ENCODE measurements around the gene CLCN4.

The CLCN4 gene

DNA sequence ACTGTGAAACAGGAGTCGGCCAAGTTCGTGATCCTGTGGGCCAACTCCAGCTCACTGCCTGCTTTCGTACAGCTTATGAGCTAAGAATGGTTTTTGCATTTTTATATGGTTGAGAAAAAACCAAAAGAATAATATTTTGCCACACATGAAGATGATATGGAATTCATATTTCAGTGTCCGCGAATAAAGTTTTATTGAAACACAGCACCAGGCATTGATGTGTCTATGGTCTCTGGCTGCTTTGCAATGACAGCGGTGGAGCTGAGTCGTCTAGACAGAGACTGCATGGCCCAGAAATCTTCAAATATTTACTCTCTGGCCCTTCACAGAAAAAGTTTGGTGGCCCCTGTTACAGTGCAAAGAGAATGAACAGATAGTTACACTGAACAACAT, 20.2 kb downstream of the CLCN4 start:
- CTCF ChIA-PET: interaction anchor here (0.5 to 5.7 kb wide), 3 partner anchors 13 to 1340 kb away, joined by 3 to 33 read pairs (median 4); no protein-coding TSS in a partner anchor
- POLR2A ChIA-PET: no interaction called here
- no peaks in the 10 kb centered on the region for H3K36me3 ChIP-seq (ENCODE audit: control insufficient read depth in 2 of 2, insufficient read depth in 1 of 2, low read length in 2 of 2)
- TF ChIP-seq, protein P1, sequence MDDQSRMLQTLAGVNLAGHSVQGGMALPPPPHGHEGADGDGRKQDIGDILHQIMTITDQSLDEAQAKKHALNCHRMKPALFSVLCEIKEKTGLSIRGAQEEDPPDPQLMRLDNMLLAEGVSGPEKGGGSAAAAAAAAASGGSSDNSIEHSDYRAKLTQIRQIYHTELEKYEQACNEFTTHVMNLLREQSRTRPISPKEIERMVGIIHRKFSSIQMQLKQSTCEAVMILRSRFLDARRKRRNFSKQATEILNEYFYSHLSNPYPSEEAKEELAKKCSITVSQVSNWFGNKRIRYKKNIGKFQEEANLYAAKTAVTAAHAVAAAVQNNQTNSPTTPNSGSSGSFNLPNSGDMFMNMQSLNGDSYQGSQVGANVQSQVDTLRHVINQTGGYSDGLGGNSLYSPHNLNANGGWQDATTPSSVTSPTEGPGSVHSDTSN (CRISPR knock-in tag; IDR thresholded peaks at IDR 0.05): no peak
- no peak for TF ChIP-seq GFI1B (tag by site-specific recombination; IDR thresholded peaks at IDR 0.05)
- TF ChIP-seq ZNF571 (tag by site-specific recombination; IDR thresholded peaks at IDR 0.05): no peak
- no peak for TF ChIP-seq ZSCAN30 (tag by site-specific recombination; IDR thresholded peaks at IDR 0.05)
- TF ChIP-seq, protein P2, sequence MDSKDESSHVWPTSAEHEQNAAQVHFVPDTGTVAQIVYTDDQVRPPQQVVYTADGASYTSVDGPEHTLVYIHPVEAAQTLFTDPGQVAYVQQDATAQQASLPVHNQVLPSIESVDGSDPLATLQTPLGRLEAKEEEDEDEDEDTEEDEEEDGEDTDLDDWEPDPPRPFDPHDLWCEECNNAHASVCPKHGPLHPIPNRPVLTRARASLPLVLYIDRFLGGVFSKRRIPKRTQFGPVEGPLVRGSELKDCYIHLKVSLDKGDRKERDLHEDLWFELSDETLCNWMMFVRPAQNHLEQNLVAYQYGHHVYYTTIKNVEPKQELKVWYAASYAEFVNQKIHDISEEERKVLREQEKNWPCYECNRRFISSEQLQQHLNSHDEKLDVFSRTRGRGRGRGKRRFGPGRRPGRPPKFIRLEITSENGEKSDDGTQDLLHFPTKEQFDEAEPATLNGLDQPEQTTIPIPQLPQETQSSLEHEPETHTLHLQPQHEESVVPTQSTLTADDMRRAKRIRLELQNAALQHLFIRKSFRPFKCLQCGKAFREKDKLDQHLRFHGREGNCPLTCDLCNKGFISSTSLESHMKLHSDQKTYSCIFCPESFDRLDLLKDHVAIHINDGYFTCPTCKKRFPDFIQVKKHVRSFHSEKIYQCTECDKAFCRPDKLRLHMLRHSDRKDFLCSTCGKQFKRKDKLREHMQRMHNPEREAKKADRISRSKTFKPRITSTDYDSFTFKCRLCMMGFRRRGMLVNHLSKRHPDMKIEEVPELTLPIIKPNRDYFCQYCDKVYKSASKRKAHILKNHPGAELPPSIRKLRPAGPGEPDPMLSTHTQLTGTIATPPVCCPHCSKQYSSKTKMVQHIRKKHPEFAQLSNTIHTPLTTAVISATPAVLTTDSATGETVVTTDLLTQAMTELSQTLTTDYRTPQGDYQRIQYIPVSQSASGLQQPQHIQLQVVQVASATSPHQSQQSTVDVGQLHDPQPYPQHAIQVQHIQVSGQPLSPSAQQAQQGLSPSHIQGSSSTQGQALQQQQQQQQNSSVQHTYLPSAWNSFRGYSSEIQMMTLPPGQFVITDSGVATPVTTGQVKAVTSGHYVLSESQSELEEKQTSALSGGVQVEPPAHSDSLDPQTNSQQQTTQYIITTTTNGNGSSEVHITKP (tag by site-specific recombination; IDR thresholded peaks at IDR 0.05): no peak
- no peak for TF ChIP-seq ZNF514 (tag by site-specific recombination; IDR thresholded peaks at IDR 0.05)
- no peak for TF ChIP-seq ZFP41 (tag by site-specific recombination; IDR thresholded peaks at IDR 0.05; ENCODE audit: borderline replicate concordance)
- no peak for TF ChIP-seq ZNF558 (tag by site-specific recombination; IDR thresholded peaks at IDR 0.05)
- no peak for TF ChIP-seq ZFP69B (tag by site-specific recombination; IDR thresholded peaks at IDR 0.05)
- H3K27ac ChIP-seq (ENCODE audit: extremely low read depth, low read depth, low read length): no peak overlapping the region
- no peaks in the 10 kb centered on the region for H3K9me3 ChIP-seq (ENCODE audit: control insufficient read depth, insufficient read depth, low read depth, low read length)
- H3K4me1 ChIP-seq (ENCODE audit: control insufficient read depth, insufficient read depth, low read length): no peaks in the 10 kb centered on the region
- H3K4me3 ChIP-seq (ENCODE audit: low read depth, low read length): no peak overlapping the region

- no peaks in the 10 kb centered on the region for H3K4me1 ChIP-seq (ENCODE audit: control insufficient read depth, insufficient read depth, low read length)
- ChIA-PET POLR2A (no interaction called here), CTCF (interaction anchor here (0.6 to 5.7 kb wide), 2 partner anchors 12 to 1341 kb away, joined by 4 to 33 read pairs; no protein-coding TSS in a partner anchor)
- H3K27ac ChIP-seq (ENCODE audit: extremely low read depth, low read depth, low read length): no peak overlapping the region
- TF ChIP-seq ZNF670 (tag by site-specific recombination; IDR thresholded peaks at IDR 0.05; ENCODE audit: low read depth) (no peak), ZNF558 (tag by site-specific recombination; IDR thresholded peaks at IDR 0.05) (no peak)
- no peaks in the 10 kb centered on the region for H3K9me3 ChIP-seq (ENCODE audit: control insufficient read depth, insufficient read depth, low read depth, low read length)
- H3K4me3 ChIP-seq (ENCODE audit: low read depth, low read length): no peak overlapping the region
- no peaks in the 10 kb centered on the region for H3K36me3 ChIP-seq (ENCODE audit: control insufficient read depth in 2 of 2, insufficient read depth in 1 of 2, low read length in 2 of 2)
Measured at GRCh38 chrX:10177601-10178000, 20.8 kb downstream of the CLCN4 start.

- no peaks in the 10 kb centered on the region for H3K4me1 ChIP-seq (ENCODE audit: control insufficient read depth, insufficient read depth, low read length)
- no peak for TF ChIP-seq ZNF843 (tag by site-specific recombination; IDR thresholded peaks at IDR 0.05)
- TF ChIP-seq ZNF654 (tag by site-specific recombination; IDR thresholded peaks at IDR 0.05; ENCODE audit: low read depth): no peak
- no peak for TF ChIP-seq OVOL3 (tag by site-specific recombination; IDR thresholded peaks at IDR 0.05)
- TF ChIP-seq ZNF404 (tag by site-specific recombination; IDR thresholded peaks at IDR 0.05): no peak
- TF ChIP-seq, protein P3, sequence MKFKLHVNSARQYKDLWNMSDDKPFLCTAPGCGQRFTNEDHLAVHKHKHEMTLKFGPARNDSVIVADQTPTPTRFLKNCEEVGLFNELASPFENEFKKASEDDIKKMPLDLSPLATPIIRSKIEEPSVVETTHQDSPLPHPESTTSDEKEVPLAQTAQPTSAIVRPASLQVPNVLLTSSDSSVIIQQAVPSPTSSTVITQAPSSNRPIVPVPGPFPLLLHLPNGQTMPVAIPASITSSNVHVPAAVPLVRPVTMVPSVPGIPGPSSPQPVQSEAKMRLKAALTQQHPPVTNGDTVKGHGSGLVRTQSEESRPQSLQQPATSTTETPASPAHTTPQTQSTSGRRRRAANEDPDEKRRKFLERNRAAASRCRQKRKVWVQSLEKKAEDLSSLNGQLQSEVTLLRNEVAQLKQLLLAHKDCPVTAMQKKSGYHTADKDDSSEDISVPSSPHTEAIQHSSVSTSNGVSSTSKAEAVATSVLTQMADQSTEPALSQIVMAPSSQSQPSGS (tag by site-specific recombination; IDR thresholded peaks at IDR 0.05; ENCODE audit: low read depth): no peak
- TF ChIP-seq SALL2 (tag by site-specific recombination; IDR thresholded peaks at IDR 0.05; ENCODE audit: borderline replicate concordance): no peak
- no peak for TF ChIP-seq ZNF324 (tag by site-specific recombination; IDR thresholded peaks at IDR 0.05)
- TF ChIP-seq ZNF548 (tag by site-specific recombination; IDR thresholded peaks at IDR 0.05): no peak
- TF ChIP-seq HOXC10 (CRISPR knock-in tag; IDR thresholded peaks at IDR 0.05): no peak
- TF ChIP-seq ZNF426 (tag by site-specific recombination; IDR thresholded peaks at IDR 0.05): no peak
- TF ChIP-seq ZNF114 (tag by site-specific recombination; IDR thresholded peaks at IDR 0.05): no peak
- TF ChIP-seq ZNF791 (tag by site-specific recombination; IDR thresholded peaks at IDR 0.05): no peak
- no peak for TF ChIP-seq ZNF350 (tag by site-specific recombination; IDR thresholded peaks at IDR 0.05)
- TF ChIP-seq ZNF521 (tag by site-specific recombination; IDR thresholded peaks at IDR 0.05): no peak
- no peak for TF ChIP-seq ZXDB (tag by site-specific recombination; IDR thresholded peaks at IDR 0.05)
- TF ChIP-seq ZNF175 (tag by site-specific recombination; IDR thresholded peaks at IDR 0.05): no peak
- CTCF ChIA-PET: interaction anchor here (0.6 to 5.7 kb wide), 5 partner anchors 11 to 1593 kb away, joined by 3 to 33 read pairs (median 3); no protein-coding TSS in a partner anchor
- H3K9me3 ChIP-seq (ENCODE audit: control insufficient read depth, insufficient read depth, low read depth, low read length): no peaks in the 10 kb centered on the region
- H3K27ac ChIP-seq (ENCODE audit: extremely low read depth, low read depth, low read length): no peak overlapping the region
- POLR2A ChIA-PET: no interaction called here
- H3K4me3 ChIP-seq (ENCODE audit: low read depth, low read length): no peak overlapping the region
- no peaks in the 10 kb centered on the region for H3K36me3 ChIP-seq (ENCODE audit: control insufficient read depth in 2 of 2, insufficient read depth in 1 of 2, low read length in 2 of 2)
Measured at GRCh38 chrX:10178866-10179463, 22.2 kb downstream of the CLCN4 start.

All from HEK293 (cell line).